Activated CD8-positive, alpha-beta memory T cell treated with anti-CD3 and anti-CD28 coated beads, Interleukin-2, amount 50 U/mL, for 1 hour (primary cell): ENCODE measurements around the gene SNED1.

ENCODE experiments used
- DNase-seq: peaks from one replicate; pipeline ENCODE4 v3.0.0-alpha.2; 2020; ENCODE audit errors: extremely low read depth

The SNED1 gene

GRCh38 chr2:241108271-241109209 lies 110.1 kb downstream of the SNED1 start:
- no peak for DNase-seq

GRCh38 chr2:241109210-241110088 lies 111.0 kb downstream of the SNED1 start:
- no peak for DNase-seq

- no peak for DNase-seq
Observed at GRCh38 chr2:241110089-241110606, 111.7 kb downstream of the SNED1 start.

DNA sequence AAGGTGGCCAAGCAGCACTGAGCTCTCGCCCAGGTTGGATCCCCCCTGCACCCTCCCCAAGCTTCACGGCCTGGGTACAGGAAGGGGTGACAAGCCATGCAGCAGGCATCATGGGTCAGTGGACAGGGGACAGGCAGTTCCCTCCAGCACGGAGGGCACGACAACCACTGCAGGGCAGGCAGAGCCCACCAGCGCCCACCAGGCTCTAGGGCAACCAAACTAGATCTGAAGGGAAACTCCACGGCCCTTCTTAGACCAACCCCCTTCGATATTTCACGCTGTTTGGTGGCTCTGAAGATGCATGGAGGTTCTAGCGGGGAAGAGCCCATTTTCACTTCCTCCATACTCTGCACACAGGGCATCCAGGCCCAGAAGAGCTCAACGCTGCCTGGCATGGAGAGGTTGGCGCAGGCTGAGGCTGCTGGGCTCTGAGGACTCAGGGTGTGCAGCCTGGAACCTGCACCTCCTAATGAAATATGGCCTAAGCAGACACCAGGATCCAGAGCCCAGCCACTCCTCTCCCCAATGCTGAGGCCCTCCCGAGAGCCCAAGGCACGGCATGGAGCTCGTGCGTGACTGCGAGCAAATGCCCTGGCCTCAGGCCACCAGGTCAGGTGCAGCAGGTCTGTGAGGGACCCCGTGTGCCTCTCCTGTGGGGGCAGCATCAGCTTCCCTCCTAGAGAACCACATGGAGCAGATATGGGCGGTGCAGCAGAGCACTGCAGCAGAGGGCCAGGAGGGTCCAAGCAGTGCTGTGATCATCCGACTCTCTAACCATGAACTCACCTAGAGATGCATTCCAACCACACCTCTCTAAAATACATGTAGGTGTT lies 112.4 kb downstream of the SNED1 start:
- no peak for DNase-seq

DNA sequence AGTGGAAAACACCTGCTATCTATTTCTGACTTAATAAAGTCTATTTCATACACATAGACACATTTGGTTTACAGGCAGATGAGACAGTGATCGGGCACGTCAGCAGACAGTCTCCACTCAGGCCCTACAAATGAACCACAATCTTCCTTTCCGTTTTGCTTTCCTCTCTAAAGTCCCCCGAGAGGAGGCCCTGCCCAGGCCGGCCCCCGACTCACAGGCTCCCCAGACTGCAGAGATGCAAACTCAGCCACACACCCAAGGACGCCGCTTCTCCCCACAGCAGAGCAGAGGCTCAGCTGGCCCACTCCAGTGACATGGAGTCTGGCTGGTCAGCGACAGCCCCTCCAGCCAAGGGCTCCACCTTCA lies 113.0 kb downstream of the SNED1 start:
- DNase-seq: no peak

GRCh38 chr2:241112046-241112445 lies 113.6 kb downstream of the SNED1 start:
- DNase-seq: no peak

- peak; percentile 60 for DNase-seq
Observed at GRCh38 chr2:241112592-241112991, 114.2 kb downstream of the SNED1 start.

DNA sequence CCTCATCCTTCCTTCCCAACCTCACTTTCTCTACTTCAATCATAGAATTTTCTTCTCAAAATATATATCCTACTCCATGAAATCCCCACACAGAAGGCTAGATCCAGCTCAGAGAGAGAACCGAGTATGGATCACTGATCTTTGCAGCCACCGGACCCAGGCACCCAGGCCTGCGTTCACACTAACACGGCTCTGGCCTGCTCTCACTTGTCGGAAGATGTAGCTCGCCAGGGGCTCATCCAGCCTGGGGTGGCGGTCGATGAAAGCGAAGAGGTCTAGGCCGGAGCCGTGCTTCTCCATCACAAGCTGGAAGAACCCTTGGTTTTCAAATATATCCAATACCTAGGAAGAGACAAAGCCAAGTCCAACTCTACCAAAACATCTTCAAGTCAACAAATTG lies 116.4 kb downstream of the SNED1 start:
- DNase-seq: no peak

- no peak for DNase-seq
Observed at GRCh38 chr2:241115361-241115760, 116.9 kb downstream of the SNED1 start.

DNA sequence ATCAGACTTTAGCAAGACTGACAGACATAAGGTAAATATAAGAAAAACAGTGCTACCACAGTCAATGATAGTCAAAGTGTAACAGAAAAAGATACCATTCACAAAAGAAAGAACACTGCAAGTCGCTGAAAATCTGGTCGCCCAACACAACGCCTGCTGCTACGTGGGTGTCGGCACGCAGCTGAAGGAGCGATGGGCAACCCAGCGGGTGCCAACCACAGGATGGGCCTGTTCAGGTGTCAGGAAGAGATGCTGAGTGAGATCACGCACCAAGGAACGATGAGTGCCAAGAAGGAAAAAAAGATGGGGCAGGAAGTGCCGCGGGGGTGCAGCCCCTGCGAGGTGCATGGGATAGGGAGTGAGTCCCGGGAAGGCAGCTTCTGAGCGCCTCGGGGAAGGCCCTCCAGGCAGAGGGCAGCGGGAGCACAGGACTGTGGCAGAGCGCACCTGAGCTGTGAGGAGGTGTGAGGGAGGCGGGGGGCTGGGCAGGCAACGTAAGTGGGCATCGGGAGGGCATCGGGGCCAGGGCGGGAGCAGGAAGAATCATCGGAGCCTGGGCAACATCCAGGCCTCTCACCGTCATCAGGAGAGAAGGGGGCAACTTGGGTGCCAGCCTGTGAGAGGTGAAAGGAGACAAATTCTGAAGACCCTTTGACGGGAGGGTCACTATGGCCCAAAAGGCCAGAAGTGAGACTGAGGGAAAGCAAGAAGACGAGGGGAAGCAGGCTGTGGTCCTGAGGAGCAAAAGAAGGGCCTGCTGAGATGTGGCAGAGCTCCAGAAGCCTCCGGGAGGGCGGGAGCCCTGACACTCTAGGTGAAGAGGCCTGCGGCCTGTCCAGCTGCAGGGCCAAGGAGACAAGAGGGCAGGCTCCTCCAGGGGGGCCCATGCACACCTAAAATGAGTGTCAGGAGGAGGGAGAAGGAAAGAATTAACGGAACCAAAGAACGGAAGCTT lies 118.5 kb downstream of the SNED1 start:
- no peak for DNase-seq

GRCh38 chr2:241118737-241119505 lies 120.5 kb downstream of the SNED1 start:
- DNase-seq: no peak

- no peak for DNase-seq
Observed at GRCh38 chr2:241120440-241120839, 122.0 kb downstream of the SNED1 start.

DNA sequence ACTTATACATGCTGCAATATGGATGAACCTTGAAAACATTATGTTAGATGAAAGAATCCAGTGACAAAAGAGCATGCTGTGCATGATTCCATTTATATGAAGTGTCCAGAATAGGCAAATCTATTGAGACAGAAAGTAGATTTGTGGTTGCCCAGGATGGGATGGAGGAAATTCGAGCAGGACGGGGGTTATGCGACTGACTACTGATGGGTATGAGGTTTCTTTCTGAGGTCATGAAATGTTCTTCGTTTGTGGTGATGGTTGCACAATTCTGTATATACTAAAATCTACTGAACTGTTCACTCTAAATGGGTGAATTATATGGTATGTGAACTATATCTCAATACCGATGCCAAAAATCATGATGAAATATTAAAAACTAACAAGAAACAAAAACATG lies 122.6 kb downstream of the SNED1 start:
- DNase-seq: no peak

DNA sequence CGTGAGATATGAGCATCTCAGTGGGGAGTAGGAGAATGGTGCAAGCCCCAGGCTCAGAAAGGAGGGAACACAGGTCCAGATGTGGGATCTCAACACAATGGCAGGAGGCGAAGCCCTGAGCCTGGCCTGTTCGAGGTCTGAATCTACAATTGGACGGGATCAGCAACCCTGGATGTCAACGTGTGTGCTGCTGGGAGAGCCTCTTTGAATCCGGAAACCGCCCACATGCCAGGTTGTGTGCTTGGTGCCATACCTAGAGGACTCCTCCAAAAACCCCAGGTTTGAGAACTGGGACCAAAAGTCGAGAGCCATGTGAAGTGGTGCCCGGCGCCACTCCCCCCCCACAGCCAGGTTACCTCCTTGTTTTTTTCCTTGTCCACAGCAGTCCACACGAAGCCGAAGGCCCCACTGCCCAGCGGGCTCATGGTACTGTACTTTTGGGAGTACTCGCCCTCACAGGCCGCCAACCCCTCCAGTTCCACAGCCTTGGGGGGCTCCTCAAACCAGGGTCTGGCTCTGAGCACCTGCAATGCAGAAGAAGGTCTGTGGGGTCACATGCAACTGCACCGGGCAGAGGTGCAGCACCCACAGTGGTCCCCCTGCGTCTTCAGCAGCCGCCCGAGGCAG lies 124.1 kb downstream of the SNED1 start:
- no peak for DNase-seq

GRCh38 chr2:241123816-241124536 lies 125.6 kb downstream of the SNED1 start:
- DNase-seq: no peak

DNA sequence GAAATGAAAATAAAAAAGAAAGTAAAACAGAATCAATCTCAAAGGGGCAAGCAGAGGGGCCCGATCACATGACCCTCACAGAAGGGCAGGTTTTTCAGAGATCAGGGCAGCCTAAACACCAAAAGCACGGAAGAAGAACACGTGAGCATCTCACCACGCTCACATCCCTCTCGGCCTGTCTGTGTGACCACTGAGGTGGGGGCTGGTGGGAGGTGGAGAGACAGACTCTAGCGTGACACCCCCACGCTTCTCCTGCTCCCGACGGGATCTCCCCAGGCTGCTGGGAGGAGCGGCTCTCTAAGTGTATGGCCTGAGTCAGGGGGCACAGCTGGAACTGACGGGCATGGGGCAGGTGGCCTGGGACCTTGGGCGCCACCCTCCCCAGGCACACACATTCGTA lies 127.2 kb downstream of the SNED1 start:
- DNase-seq: no peak

- DNase-seq: no peak
Observed at GRCh38 chr2:241126201-241126611, 127.8 kb downstream of the SNED1 start.

- DNase-seq: no peak
Observed at GRCh38 chr2:241126771-241127202, 128.4 kb downstream of the SNED1 start.
